ENCODE measurements around the gene FCHO1.
"Not testable (repeated sequence)": the region's sequence is repeated elsewhere in the genome, so short reads cannot be mapped to it uniquely, and the experiment has no call there.

The FCHO1 gene

GRCh38 chr19:17798599-17798998, 47.3 kb downstream of the FCHO1 start:
- intact Hi-C loops (cut with micrococcal nuclease); H3K4me3 Mint-ChIP-seq; H3K36me3 Mint-ChIP-seq (ENCODE audit: low read depth); H3K9me3 Mint-ChIP-seq; H3K27ac Mint-ChIP-seq: not testable (repeated sequence)
- Mint-ChIP-seq H3K27me3 (peaks cover 58% of the 10 kb centered on the region), H3K4me1 (ENCODE audit: low read depth) (peaks cover 34% of the 10 kb centered on the region)

GRCh38 chr19:17802137-17802858, 51.0 kb downstream of the FCHO1 start:
- Mint-ChIP-seq H3K4me3 (no peak overlapping the region), H3K4me1 (ENCODE audit: low read depth) (peaks cover 24% of the 10 kb centered on the region), H3K36me3 (ENCODE audit: low read depth) (no peaks in the 10 kb centered on the region), H3K27me3 (peaks cover 37% of the 10 kb centered on the region), H3K27ac (no peak overlapping the region), H3K9me3 (no peaks in the 10 kb centered on the region)
- intact Hi-C loops (cut with micrococcal nuclease) = no loop called here

- H3K36me3 Mint-ChIP-seq (ENCODE audit: low read depth) = no peaks in the 10 kb centered on the region
- H3K4me1 Mint-ChIP-seq (ENCODE audit: low read depth) = peaks cover 22% of the 10 kb centered on the region
- H3K27ac Mint-ChIP-seq = peak overlapping the region; percentile 83
- intact Hi-C loops (cut with micrococcal nuclease) = no loop called here
- H3K9me3 Mint-ChIP-seq = no peaks in the 10 kb centered on the region
- peaks cover 41% of the 10 kb centered on the region for H3K27me3 Mint-ChIP-seq
- H3K4me3 Mint-ChIP-seq = no peak overlapping the region
Measured at GRCh38 chr19:17803264-17803896, 52.1 kb downstream of the FCHO1 start.

GRCh38 chr19:17805427-17805826, 54.1 kb downstream of the FCHO1 start:
- Mint-ChIP-seq H3K9me3 (no peaks in the 10 kb centered on the region), H3K4me1 (ENCODE audit: low read depth) (peaks cover 22% of the 10 kb centered on the region), H3K4me3 (no peak overlapping the region), H3K27me3 (peaks cover 34% of the 10 kb centered on the region), H3K36me3 (ENCODE audit: low read depth) (no peaks in the 10 kb centered on the region), H3K27ac (peak overlapping the region; percentile 15)
- intact Hi-C loops (cut with micrococcal nuclease) = no loop called here

- no peak overlapping the region for H3K27ac Mint-ChIP-seq
- H3K9me3 Mint-ChIP-seq = no peaks in the 10 kb centered on the region
- intact Hi-C loops (cut with micrococcal nuclease) = no loop called here
- peaks cover 33% of the 10 kb centered on the region for H3K27me3 Mint-ChIP-seq
- peaks cover 22% of the 10 kb centered on the region for H3K4me1 Mint-ChIP-seq (ENCODE audit: low read depth)
- H3K36me3 Mint-ChIP-seq (ENCODE audit: low read depth) = no peaks in the 10 kb centered on the region
- H3K4me3 Mint-ChIP-seq = peak overlapping the region; percentile 27
Measured at GRCh38 chr19:17806945-17807344, 55.7 kb downstream of the FCHO1 start.

GRCh38 chr19:17807731-17808316, 56.5 kb downstream of the FCHO1 start:
- peaks cover 33% of the 10 kb centered on the region for H3K27me3 Mint-ChIP-seq
- H3K4me1 Mint-ChIP-seq (ENCODE audit: low read depth) = peaks cover 19% of the 10 kb centered on the region
- no peak overlapping the region for H3K27ac Mint-ChIP-seq
- intact Hi-C loops (cut with micrococcal nuclease) = no loop called here
- no peaks in the 10 kb centered on the region for H3K36me3 Mint-ChIP-seq (ENCODE audit: low read depth)
- H3K9me3 Mint-ChIP-seq = no peaks in the 10 kb centered on the region
- H3K4me3 Mint-ChIP-seq = no peak overlapping the region

GRCh38 chr19:17811103-17811502, 59.8 kb downstream of the FCHO1 start:
- Mint-ChIP-seq H3K4me1 (ENCODE audit: low read depth) (peaks cover 11% of the 10 kb centered on the region), H3K4me3 (no peak overlapping the region), H3K27me3 (peaks cover 37% of the 10 kb centered on the region), H3K36me3 (ENCODE audit: low read depth) (no peaks in the 10 kb centered on the region), H3K27ac (no peak overlapping the region), H3K9me3 (no peaks in the 10 kb centered on the region)
- intact Hi-C loops (cut with micrococcal nuclease) = no loop called here

GRCh38 chr19:17811681-17812080, 60.4 kb downstream of the FCHO1 start:
- intact Hi-C loops (cut with micrococcal nuclease) = no loop called here
- Mint-ChIP-seq H3K36me3 (ENCODE audit: low read depth) (no peaks in the 10 kb centered on the region), H3K27ac (no peak overlapping the region), H3K4me1 (ENCODE audit: low read depth) (peaks cover 11% of the 10 kb centered on the region), H3K9me3 (no peaks in the 10 kb centered on the region), H3K27me3 (peaks cover 35% of the 10 kb centered on the region), H3K4me3 (no peak overlapping the region)

- no peak overlapping the region for H3K27ac Mint-ChIP-seq
- intact Hi-C loops (cut with micrococcal nuclease) = no loop called here
- no peak overlapping the region for H3K4me3 Mint-ChIP-seq
- H3K27me3 Mint-ChIP-seq = peaks cover 33% of the 10 kb centered on the region
- H3K9me3 Mint-ChIP-seq = no peaks in the 10 kb centered on the region
- peaks cover 9% of the 10 kb centered on the region for H3K4me1 Mint-ChIP-seq (ENCODE audit: low read depth)
- no peaks in the 10 kb centered on the region for H3K36me3 Mint-ChIP-seq (ENCODE audit: low read depth)
Measured at GRCh38 chr19:17812099-17812498, 60.8 kb downstream of the FCHO1 start.

- Mint-ChIP-seq H3K9me3 (no peaks in the 10 kb centered on the region), H3K27ac (no peak overlapping the region), H3K36me3 (ENCODE audit: low read depth) (no peaks in the 10 kb centered on the region), H3K27me3 (peaks cover 11% of the 10 kb centered on the region), H3K4me3 (no peak overlapping the region), H3K4me1 (ENCODE audit: low read depth) (no peaks in the 10 kb centered on the region)
- intact Hi-C loops (cut with micrococcal nuclease) = no loop called here
Measured at GRCh38 chr19:17817668-17818363, 66.5 kb downstream of the FCHO1 start.

- H3K4me3 Mint-ChIP-seq = no peak within 1 kb of the TSS
- H3K9me3 Mint-ChIP-seq = no peaks in the 10 kb centered on the region
- H3K4me1 Mint-ChIP-seq (ENCODE audit: low read depth) = no peaks in the 10 kb centered on the region
- no peaks in the 10 kb centered on the region for H3K36me3 Mint-ChIP-seq (ENCODE audit: low read depth)
- peaks cover 12% of the 10 kb centered on the region for H3K27me3 Mint-ChIP-seq
- no peak within 1 kb of the TSS for H3K27ac Mint-ChIP-seq
- intact Hi-C loops (cut with micrococcal nuclease) = no loop called here
Measured at GRCh38 chr19:17821190-17821589, 69.9 kb downstream of the FCHO1 start, which contains the start of gene INSL3. Gene INSL3 (minus strand): TSS chr19:17821519. CDS start chr19:17821506, 13 bp downstream.

GRCh38 chr19:17824339-17824738, 73.1 kb downstream of the FCHO1 start:
- H3K4me3 Mint-ChIP-seq = no peak overlapping the region
- no peak overlapping the region for H3K27ac Mint-ChIP-seq
- H3K36me3 Mint-ChIP-seq (ENCODE audit: low read depth) = no peaks in the 10 kb centered on the region
- intact Hi-C loops (cut with micrococcal nuclease) = no loop called here
- peaks cover 12% of the 10 kb centered on the region for H3K27me3 Mint-ChIP-seq
- H3K9me3 Mint-ChIP-seq = no peaks in the 10 kb centered on the region
- peaks cover 8% of the 10 kb centered on the region for H3K4me1 Mint-ChIP-seq (ENCODE audit: low read depth)

GRCh38 chr19:17826508-17827056, 75.3 kb downstream of the FCHO1 start:
- H3K4me3 Mint-ChIP-seq = no peak overlapping the region

More at GRCh38 chr19:17826508-17827056, 75.3 kb downstream of the FCHO1 start:
- H3K27ac Mint-ChIP-seq = no peak overlapping the region
- intact Hi-C loops (cut with micrococcal nuclease) = no loop called here
- peaks cover 8% of the 10 kb centered on the region for H3K27me3 Mint-ChIP-seq
- peaks cover 8% of the 10 kb centered on the region for H3K4me1 Mint-ChIP-seq (ENCODE audit: low read depth)
- H3K36me3 Mint-ChIP-seq (ENCODE audit: low read depth) = peaks cover 22% of the 10 kb centered on the region
- H3K9me3 Mint-ChIP-seq = no peaks in the 10 kb centered on the region

Data from dendritic cell treated with granulocyte-macrophage colony-stimulating factor and Interleukin-4, amounts not matched to agents 40 ng/mL and 50 ng/mL, for 4 days (primary cell).